GM18907 (cell line): Measurements from ENCODE around the gene DMBX1.

Experiments used
- ATAC-seq: cut with Tn5 transposase; IDR thresholded peaks from one replicate; pipeline ENCODE4 v1.9.1; 2021; ENCODE audit warnings: mild to moderate bottlenecking, moderate library complexity; ENCODE audit not compliant: unreplicated experiment

Gene DMBX1

DNA sequence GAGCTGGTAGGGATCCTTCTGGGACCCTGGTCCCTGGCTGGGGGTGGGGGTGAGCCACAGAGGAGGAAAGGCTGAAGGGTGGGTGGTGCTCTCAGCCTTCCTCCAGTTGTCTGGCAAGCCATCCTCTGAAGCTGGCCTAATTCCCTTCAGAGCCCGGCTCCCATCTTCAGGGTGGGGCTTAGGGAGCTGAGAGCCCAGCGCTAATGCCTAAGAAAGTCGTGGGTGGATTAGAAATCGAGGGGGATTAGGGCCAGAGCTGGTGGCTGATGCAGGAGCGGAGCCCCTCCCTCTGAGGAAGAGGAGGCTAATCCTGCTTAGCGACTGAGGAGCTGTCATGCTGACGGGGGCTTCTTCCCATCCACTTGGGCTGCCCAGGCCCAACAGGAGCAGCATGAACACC is 30.8 kb upstream of the DMBX1 start:
- no peak for ATAC-seq

DNA sequence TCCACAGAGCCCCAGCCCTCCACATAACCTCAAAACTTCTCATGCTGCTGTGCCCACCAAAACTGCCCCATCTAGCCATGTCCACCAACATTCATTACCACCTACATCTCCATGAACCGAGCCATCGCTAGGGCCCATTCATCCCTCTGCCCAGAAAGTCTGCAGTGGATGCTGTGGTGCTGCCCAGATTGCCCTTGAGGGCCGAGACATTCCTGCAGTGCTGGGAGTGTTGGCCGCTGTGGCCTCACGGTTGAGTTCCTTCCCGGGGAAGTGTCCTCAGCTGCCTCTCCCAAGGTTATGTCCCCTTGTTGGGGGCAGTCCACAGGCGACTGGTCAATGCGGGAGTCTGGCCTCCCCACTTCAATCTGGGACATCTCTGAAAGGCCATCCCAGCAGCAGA is 30.3 kb upstream of the DMBX1 start:
- no peak for ATAC-seq

DNA sequence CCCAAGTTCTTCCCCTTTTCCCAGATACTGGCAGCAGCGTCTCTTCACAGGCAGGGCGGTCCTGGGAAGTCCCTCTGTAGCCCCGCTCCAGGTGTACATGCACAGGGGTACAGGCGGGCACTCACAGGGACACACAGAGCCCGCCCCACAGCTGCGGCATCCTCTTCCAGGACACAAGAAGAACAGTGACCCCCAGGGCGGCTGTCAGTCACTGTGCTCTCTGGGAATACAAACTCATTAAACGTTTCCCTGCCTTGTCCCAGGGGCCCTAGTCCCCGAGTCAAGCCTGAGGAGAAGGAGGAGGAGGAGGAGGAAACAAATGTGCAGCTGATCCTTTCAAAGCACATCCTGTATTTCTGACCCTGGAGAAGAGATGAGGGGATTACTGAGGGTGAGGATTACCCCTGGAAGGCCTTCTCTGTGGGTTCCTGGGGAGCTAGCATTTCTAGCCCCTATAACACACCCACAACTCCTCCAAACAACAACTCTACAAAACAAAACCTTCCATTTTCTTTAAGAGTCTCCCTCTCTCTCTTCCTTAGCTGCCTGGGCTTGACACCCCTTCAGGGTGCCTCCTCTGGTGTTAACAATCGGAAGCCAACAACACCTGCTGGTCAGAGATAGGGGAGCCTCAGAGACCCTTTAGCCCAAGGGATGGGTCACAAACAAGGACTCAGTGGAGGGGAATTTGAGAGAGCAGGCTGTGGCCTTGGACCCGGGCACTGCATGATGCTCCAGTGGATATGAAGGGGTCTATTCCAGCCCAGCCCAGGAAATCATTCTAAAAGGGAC is 28.4 kb upstream of the DMBX1 start:
- ATAC-seq = no peak

DNA sequence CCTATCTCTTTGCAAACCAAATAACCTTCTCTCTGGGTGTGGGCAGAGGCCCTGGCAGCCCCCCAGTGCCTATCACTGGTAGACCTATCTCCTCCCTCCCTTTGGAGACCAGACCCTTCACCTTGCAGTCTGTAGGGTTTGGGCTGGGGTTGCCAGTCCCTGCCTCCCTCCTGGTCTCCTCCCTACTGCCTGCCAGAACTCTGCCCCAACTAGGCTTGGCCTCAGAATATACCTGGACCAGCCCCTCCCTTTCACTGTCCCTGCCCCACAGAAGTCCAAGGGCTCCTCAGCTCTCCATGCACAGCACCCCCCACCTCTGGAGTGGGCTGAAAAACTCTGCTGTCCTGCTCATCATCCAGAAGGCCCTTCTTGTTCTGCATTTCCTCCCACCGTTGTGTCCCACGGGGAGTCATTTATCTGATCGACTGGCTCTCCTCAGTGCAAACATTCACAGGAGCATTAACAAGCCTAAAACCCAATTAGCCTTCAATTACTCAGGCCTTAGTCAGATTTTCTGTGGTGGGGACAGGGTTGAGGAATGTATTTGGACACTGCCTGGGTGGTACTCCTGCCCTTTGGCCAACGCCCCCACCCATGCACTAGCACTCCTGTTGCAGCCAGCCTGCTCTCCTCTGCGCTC is 27.7 kb upstream of the DMBX1 start:
- no peak for ATAC-seq

DNA sequence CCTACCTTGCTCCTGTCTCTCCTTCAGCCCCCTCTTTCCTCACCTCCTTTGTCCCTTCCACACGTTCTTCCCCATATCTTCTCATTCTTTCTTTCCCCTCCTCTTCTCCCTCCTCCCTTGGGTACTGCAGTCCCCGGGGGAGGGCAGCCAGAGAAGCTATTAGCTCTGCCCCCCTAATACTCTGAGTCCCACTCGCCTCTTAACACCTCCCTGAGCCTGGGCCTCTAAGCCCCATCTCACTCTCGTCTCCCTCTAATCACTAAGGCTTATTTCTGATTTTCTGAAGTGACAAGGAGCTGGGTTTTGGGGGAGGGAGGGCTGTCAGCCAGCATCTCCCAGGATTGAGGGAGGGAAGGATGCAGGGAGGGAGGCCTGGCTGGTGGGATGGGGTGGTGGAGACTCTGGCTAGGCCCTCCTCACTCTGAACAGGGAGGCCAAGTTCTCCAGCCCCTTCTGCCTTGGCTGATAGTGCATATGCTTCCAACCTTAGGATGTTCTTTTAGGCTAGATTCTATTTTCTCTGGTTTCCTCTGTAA is 25.6 kb upstream of the DMBX1 start:
- ATAC-seq = no peak

DNA sequence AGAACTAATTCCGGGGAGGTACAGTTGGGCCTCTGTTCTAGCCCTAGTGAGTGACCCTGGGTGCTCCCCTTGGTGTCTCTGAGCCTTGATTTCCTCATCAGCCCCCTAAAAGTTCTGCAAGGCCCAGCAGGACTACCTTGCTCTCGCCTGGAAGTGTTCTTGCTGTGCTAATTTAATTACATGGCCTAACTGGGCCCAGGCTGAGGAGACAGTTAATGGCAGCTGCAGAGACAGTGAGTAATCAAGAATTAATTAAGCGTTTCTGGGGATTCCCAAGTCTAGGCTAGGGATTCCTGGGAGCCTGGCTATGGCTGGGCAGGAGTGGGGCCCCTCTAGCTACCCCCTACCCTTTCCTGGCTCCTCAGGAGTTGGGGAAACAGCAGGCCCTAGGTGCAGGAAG is 24.7 kb upstream of the DMBX1 start:
- ATAC-seq = no peak

DNA sequence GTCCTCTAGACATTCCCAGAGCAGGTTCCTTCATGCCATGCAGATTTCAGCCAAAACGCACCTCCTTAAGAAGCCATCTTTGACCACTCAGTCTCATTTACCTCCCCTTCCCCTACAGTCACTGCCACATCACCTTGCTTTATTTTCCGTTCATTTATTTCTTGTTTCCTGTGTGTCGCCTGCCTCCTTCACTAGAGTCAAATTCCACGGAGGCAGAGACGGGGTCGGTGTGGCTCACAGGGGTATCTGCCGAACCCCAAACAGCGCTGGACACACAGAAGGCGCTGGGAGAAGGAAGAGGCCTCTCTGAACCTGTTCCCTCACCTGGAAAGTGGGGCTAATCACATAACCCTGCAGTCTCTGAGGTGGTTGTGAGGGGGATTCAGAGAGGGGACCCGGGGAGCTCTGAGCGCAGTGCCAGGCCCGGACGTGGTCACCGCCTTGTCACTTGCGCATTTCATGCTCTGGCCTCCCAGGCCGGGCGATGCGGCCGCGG is 23.6 kb upstream of the DMBX1 start:
- ATAC-seq = no peak

DNA sequence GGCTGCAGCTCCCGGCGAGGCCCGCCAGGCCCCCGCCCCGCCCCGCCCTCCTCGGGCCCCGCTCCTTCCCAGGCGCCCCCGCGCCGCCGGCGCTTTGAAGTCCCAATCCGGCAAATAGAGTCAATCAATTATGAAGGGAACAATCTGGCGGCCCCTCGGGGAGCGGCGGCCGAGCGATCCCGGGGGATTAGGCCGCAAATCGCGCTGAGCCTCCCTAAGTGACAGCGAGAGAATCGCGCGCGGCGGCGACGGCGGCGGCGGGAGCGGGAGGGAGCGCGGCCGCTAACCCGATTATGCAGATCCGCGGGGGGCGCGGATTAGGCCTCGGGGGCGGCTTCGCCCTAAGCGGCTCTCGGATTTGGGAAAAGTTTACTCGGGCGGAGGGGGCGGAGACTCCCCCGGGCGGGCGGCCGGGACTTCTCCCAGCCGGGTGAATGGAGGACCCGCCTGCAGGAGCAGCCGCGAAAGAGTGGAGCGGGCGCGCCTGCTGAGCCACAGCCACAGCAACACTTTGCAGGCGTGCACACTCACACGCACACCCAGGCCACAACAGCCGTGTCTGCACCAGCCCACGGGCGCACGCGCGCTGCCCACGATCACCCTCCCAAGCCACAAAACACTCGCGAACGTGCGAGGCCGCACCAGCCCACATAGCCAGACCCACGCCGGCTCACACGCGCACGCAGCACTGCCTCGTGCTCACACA is 23.0 kb upstream of the DMBX1 start:
- ATAC-seq = no peak

DNA sequence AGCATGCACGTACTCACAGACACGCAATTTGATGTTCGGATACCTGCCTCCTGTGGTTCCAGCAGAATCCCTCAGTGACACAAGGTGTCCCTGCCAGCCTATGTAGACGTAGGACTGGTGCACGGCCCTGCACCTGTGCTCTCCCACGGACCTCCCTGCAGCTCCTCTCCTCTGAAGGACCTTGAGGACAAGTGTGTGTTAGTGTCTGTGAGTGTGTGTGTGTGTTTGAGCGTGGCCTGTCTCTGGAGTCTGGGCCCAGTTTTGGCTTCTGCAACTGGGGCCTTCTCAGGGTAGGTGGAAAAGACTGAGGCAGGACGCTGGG is 22.5 kb upstream of the DMBX1 start:
- ATAC-seq = no peak

DNA sequence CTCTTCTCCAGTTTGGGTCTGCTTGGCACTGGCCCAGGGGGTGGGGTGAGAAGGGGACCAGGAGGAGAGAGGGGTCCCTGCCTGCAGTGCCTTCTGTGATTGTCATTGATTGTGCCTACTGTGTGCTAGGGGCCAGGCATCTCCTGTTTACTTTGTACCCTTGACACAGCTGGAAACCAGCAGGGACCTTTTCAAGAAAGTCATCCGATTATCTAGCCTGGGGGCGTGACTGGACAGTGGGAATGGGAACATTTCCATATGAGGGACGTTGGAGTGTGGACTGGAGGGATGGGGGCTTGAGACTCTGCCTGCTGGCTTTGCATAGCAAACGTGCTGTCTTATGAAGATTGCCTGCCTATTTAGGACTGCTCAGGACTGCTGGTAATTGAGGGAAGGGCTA is 19.8 kb upstream of the DMBX1 start:
- no peak for ATAC-seq

DNA sequence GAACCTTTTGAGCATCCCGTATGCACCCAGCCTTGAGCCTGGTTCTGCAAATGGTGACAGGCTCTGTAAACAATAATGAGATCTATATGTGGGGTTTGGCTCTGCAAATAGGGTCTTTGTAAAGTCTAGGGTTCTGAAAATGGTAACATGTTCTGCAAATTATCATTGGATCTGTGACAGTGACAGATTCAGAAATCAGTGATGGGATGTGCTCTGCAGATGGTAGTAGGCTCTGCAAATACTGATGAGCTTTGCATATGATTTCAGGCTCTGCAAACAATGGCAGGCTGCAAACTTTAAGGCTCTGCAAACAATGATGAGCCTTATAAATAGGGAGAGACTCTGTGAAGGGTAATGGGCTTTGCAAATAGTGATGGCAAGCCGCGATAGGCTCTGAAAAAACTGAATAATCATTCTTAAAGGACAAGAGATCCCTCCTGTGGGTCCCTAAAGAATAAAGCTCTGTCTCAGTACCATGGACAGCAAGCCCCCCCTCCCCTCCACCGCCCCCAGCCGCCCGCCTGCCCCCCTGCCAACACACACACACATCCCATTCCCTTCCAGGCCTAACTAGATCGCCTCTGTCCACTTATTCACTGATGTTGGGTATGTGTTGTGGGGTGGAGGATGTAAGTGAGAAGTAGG is 17.7 kb upstream of the DMBX1 start:
- ATAC-seq = no peak

DNA sequence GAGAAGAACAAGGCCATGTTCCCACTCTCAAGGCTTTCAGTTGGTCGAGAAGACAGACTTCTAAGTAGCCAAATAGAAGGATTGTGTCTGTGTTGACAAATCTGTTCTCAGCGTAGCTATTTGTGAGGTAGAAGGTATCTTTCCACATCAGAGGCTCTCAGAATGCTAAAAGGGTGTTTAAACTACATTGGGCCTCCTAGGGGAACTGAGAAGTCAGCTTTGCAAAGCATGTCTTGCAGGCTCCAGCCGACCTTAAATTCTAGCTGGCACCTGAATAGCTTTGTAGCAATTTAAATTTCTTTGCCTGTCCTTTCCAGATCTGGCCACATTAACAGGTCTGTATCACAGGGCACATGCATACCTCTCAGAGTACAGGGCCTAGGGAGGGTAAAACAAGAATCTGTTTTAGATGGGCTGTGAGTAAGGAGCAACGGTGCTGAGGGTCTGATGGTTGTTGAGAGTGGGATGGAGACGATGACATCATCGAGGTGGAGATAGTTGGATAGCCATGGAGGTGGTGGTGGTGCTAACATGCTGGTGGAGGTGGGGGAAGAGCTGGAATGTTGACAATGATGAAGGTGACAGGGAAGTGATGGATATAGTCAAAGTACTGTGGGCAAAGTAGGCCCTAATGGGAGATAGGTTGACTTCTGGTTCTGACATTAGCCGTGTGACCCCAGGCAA is 17.0 kb upstream of the DMBX1 start:
- no peak for ATAC-seq

DNA sequence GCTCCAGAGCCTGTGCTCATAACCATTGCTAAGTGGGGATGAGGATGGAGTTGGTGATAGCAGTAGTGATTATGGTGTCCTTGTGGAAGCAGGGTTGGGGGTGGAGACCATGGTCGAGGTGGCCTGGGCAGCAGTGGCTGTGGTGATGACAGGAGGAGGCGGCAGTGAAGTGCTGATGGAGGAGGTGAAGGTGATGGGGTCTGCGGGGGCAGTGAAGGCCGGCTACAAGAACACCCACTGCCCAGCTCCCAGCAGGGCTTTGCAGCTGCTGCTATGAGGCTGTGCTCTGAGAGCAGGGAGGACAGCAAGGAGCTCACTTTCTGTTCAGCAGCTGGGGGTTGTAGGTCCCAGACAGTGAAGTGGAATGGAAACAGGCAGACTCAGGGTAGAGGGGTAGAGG is 15.6 kb upstream of the DMBX1 start:
- no peak for ATAC-seq

DNA sequence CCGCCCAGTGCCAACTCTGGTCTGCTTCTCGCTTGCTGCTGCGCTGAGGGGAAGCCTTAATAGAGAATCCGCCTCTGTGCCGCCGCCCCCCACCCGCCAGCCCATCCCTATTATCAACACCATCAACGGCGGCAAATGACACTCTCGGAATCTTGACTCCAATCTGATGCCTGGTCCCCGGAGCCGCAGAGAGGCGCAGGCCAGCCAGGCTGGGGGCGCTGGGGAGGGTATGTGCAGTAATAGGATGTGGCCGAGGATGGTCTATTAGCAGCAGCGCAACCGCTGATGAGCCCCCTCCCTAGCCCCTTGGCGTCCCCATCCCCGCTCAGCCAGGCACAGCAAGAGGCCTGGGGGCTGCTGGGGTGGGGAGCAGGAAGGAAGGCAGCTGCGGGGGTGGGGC is 15.1 kb upstream of the DMBX1 start:
- no peak for ATAC-seq

DNA sequence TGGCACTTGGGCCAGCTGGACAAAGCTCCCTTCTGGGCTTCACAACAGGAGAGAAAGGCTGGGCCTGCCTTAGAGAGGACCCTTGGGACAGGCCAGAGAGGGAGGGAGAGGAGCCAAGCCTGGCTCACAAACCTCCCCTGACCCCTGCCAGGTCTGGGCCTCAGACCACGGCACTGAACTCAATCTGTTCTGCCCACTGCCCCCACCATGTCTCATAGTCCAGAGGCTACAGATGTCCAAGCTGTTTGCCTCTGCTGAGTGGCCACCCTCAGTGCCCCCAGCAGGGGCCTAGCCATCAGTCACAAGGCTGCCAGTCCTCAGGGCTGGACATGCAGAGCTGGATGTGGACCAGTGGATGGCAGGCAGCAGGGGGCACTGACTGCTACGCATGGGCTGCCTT is 13.0 kb upstream of the DMBX1 start:
- no peak for ATAC-seq

DNA sequence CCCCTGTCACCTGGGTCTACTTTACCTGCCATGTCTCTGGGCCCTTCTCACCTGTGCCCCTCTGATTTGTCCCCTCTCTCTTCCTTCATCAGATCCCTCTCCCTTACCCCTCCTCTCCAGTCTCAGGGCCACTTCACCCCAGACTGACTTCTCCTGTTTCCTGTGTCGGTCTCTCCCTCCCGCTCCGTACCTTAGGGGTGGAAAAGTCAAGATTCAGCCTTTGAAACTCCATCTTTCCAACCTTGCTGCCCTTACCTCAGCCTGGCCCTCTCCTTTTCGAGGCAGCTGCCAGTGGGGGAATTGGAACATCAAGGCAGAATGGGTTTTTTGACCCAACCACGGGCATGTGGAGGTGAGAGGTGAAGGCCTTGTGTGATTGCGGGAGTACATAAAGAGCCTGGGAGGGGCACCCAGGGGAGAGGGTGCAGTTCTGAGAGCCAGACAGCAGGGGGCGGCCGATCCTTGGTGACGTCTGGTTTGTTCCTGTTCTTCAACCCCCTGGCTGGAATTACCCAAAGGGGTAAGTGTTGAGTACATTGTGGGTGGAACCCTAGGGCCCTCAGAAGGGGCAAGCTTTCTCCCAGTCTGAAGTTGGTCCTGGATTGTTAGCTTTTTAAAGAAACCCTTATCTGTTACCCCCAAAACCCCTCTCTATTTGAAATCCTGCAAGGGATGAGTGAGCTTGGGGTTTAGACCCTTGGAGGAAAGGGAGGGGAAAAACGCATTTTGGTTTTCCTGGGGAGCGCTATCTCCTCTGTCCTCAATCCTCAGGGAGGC is 12.3 kb upstream of the DMBX1 start:
- ATAC-seq = no peak

DNA sequence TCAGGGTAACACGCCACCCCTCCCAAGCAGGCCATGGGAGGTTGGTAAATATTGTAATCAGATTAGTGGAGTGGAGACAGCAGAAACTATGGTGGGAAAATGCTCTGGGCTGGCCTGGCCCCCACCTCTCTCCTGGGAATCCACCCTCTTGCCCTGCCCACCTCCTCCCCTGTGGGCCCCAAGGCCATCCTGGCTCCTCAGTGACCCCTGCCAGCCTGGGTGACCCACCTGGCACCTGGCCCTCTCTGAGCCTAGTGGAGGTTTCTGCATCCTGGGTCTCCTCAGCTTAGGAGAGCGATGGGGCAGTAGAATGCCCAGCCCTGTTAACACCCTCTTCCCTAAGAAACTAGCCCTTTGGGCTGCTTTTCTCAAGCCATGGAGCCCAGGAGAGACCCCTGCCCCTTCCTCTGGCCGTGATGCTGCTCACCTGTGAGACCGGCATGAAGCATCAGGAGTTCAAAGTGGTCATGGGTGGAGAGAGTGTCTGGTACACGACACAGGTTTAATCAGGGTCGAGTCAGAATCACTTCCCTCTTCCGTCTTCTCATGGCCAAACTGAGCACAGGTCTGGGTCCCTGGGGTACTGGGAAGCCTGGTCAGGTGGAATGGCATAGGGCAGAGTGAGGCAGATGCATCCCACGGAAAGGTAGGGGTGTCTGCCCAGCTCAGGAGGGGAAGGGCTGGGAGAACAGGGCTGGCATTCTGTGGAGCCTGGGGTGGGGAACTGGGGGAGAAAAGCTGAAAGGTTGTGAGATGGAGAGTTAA is 10.7 kb upstream of the DMBX1 start:
- ATAC-seq = no peak

DNA sequence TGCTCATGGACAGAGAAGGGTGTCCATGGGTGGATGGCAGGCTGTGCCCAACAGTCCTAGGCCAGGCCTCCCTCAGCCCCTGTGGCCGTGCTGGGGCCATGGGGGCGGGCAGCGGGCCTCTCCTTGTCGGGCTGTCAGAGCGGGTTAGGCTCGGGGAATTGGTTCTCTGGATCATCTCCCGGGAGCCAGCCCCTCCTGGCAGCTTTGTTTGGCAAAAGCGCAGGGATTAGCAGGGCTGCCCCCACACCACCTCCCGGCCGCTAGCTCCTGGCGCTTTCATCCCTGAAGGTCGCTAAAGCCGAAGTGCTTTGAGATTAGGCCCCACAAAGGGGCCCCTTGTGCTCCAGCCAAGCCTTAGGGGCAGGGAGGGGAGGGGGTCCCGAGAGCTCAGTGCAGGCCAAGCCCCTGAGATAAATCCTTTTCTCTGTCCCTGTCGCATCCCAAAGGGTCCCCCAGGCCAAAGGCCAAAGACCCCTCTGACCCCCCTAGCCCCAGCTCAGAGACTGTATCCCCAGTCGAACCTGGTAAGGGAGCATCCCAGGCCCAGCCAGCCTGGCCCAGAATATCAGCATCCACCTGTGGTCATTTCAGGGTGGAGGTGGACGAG is 9.8 kb upstream of the DMBX1 start:
- no peak for ATAC-seq
